Measurements from ENCODE around the gene ETV5. TPM values are rescaled to one million over a fixed set of nuclear protein-coding genes. Genes with fewer than 3 reads are reported as not detected.

ETV5 gene
- total RNA-seq, 1 donor from 2014 or later = 0.89 TPM

DNA sequence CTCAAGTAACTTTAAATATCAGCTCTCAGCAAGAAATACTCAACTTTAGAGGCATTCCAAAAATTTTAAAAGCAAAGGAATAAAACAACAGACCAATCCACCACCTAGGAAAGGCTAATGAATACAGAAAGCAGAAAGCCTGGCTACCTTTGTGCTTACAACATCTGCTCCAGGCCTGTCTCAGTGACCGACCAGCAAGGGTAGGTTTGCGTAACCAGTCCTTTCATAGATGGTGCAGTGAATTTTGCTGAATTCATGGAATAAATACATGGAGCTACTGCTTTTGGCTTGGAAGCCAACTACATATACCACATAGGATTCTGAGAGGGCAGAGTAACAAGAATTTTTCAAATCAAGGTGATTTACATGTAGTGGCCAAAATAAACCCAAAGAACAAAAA is 27.2 kb downstream of the ETV5 start:
- H3K4me1 Mint-ChIP-seq = no peaks in the 10 kb centered on the region
- TF ChIP-seq, protein P1, sequence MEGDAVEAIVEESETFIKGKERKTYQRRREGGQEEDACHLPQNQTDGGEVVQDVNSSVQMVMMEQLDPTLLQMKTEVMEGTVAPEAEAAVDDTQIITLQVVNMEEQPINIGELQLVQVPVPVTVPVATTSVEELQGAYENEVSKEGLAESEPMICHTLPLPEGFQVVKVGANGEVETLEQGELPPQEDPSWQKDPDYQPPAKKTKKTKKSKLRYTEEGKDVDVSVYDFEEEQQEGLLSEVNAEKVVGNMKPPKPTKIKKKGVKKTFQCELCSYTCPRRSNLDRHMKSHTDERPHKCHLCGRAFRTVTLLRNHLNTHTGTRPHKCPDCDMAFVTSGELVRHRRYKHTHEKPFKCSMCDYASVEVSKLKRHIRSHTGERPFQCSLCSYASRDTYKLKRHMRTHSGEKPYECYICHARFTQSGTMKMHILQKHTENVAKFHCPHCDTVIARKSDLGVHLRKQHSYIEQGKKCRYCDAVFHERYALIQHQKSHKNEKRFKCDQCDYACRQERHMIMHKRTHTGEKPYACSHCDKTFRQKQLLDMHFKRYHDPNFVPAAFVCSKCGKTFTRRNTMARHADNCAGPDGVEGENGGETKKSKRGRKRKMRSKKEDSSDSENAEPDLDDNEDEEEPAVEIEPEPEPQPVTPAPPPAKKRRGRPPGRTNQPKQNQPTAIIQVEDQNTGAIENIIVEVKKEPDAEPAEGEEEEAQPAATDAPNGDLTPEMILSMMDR (IDR thresholded peaks at IDR 0.05) = no peak
- no peak overlapping the region for H3K27ac Mint-ChIP-seq
- DNase-seq = no peak
- ChIA-PET CTCF (no interaction called here), POLR2A (no interaction called here)
- intact Hi-C loops (cut with micrococcal nuclease) = no loop called here
- no peak for ATAC-seq (ENCODE audit: low read depth)
- H3K36me3 Mint-ChIP-seq (ENCODE audit: low read depth) = no peaks in the 10 kb centered on the region
- no peaks in the 10 kb centered on the region for H3K9me3 Mint-ChIP-seq
- H3K4me3 Mint-ChIP-seq = no peak overlapping the region
- no peaks in the 10 kb centered on the region for H3K27me3 Mint-ChIP-seq

- no peak overlapping the region for H3K4me3 Mint-ChIP-seq
Observed at GRCh38 chr3:186080849-186081438, 27.9 kb downstream of the ETV5 start.

GRCh38 chr3:186079925-186080324 is 29.0 kb downstream of the ETV5 start:
- ChIA-PET POLR2A (no interaction called here), CTCF (no interaction called here)
- TF ChIP-seq, protein P1 (IDR thresholded peaks at IDR 0.05) = no peak
- no peaks in the 10 kb centered on the region for H3K36me3 Mint-ChIP-seq (ENCODE audit: low read depth)
- no peaks in the 10 kb centered on the region for H3K27me3 Mint-ChIP-seq
- DNase-seq = no peak
- no peak overlapping the region for H3K4me3 Mint-ChIP-seq
- peaks cover 2% of the 10 kb centered on the region for H3K9me3 Mint-ChIP-seq
- H3K27ac Mint-ChIP-seq = no peak overlapping the region
- H3K4me1 Mint-ChIP-seq = no peaks in the 10 kb centered on the region
- intact Hi-C loops (cut with micrococcal nuclease) = no loop called here
- ATAC-seq (ENCODE audit: low read depth) = no peak

More at GRCh38 chr3:186080849-186081438, 27.9 kb downstream of the ETV5 start:
- no peaks in the 10 kb centered on the region for H3K36me3 Mint-ChIP-seq (ENCODE audit: low read depth)
- no peaks in the 10 kb centered on the region for H3K27me3 Mint-ChIP-seq
- ChIA-PET CTCF (no interaction called here), POLR2A (no interaction called here)
- DNase-seq (no peak), ATAC-seq (ENCODE audit: low read depth) (no peak)
- no peak overlapping the region for H3K27ac Mint-ChIP-seq
- intact Hi-C loops (cut with micrococcal nuclease) = no loop called here
- TF ChIP-seq, protein P1 (IDR thresholded peaks at IDR 0.05) = no peak
- no peaks in the 10 kb centered on the region for H3K4me1 Mint-ChIP-seq
- no peaks in the 10 kb centered on the region for H3K9me3 Mint-ChIP-seq

DNA sequence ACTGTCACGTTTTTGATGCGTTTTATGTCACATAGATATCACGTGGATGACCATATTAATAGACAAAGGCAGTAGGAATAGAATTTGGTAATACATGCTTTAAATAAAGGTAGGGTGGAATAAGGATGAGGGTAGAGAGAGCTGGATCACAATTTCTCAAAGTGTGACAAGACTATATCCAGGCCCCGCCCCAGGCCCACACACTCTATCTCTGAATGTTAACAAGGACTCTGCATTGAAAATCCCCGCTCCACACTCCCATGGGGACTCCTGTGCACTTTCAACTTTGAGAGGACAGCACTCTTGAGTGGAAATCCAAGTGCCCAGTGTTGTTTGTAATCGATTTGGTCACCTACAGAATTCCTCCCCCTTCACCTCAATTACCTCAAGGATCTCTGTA is 31.4 kb downstream of the ETV5 start:
- no peaks in the 10 kb centered on the region for H3K27me3 Mint-ChIP-seq
- ATAC-seq (ENCODE audit: low read depth) (no peak), DNase-seq (no peak)
- TF ChIP-seq, protein P1 (IDR thresholded peaks at IDR 0.05) = no peak
- H3K36me3 Mint-ChIP-seq (ENCODE audit: low read depth) = no peaks in the 10 kb centered on the region
- H3K4me3 Mint-ChIP-seq = no peak overlapping the region
- ChIA-PET POLR2A (no interaction called here), CTCF (no interaction called here)
- peaks cover 3% of the 10 kb centered on the region for H3K9me3 Mint-ChIP-seq
- no peak overlapping the region for H3K27ac Mint-ChIP-seq
- H3K4me1 Mint-ChIP-seq = no peaks in the 10 kb centered on the region
- intact Hi-C loops (cut with micrococcal nuclease) = no loop called here

GRCh38 chr3:186075931-186076567 is 32.8 kb downstream of the ETV5 start:
- no peak for DNase-seq
- ChIA-PET CTCF (no interaction called here), POLR2A (no interaction called here)
- no peaks in the 10 kb centered on the region for H3K27me3 Mint-ChIP-seq
- intact Hi-C loops (cut with micrococcal nuclease) = no loop called here
- ATAC-seq (ENCODE audit: low read depth) = no peak
- no peak overlapping the region for H3K4me3 Mint-ChIP-seq
- H3K36me3 Mint-ChIP-seq (ENCODE audit: low read depth) = no peaks in the 10 kb centered on the region
- TF ChIP-seq, protein P1 (IDR thresholded peaks at IDR 0.05) = no peak
- no peaks in the 10 kb centered on the region for H3K4me1 Mint-ChIP-seq
- peaks cover 3% of the 10 kb centered on the region for H3K9me3 Mint-ChIP-seq
- H3K27ac Mint-ChIP-seq = no peak overlapping the region
